GM08714 (cell line): ENCODE data around the gene FRAS1.
"Not testable (repeated sequence)": the region's sequence is repeated elsewhere in the genome, so short reads cannot be mapped to it uniquely, and the experiment has no call there.

Experiments used
- H3K4me3 ChIP-seq: fragments of 200-500 bp; sonication (Bioruptor generic); 2 replicates; pipeline ENCODE4 v1.5.1; 2014; ENCODE audit warnings: mild to moderate bottlenecking, low read length, inconsistent platforms
- ZNF274 ChIP-seq: IDR thresholded peaks from 2 replicates; pipeline ENCODE4 v1.6.1; 2012; ENCODE audit warnings: mild to moderate bottlenecking, low read depth, low read length

The FRAS1 gene

DNA sequence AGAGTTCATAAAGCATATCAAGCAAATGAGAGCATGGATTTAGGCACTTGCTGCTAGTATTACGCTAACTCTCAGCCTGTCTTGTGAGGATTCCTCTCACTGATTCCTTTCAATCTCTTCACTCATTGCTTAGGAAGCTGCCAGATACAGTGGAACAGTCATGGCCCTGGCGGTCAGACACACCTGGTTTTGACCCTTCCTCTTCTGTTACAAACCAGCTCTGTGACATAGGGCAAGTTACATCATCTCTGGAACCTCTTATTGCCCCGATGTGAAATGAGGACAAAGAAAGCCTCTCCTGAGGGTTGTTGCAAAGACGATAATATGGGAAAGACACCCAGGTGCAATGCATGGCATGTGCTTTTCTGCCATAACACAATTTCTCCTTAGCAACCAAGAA lies 12.2 kb downstream of the FRAS1 start:
- no peak for TF ChIP-seq ZNF274
- H3K4me3 ChIP-seq, result no peak overlapping the region

DNA sequence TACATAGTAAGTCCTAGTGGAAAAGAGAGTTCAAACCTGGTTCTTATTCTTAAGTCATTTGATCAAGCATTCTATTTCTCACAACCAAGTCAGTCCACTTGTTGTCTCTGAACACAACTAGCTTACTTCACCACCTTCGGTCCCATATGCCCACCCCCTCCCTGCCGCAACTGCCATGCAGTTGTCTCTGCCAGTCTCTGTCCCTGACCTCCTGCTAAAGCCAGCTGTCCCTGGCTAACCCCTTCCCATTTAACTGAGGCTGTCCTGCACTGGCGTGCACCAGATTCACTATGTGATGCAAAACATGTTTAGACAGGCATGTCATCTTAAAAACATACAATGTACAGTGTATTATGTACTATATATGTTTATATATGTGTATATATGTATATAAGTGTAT lies 12.7 kb downstream of the FRAS1 start:
- no peak for TF ChIP-seq ZNF274
- H3K4me3 ChIP-seq, result no peak overlapping the region

DNA sequence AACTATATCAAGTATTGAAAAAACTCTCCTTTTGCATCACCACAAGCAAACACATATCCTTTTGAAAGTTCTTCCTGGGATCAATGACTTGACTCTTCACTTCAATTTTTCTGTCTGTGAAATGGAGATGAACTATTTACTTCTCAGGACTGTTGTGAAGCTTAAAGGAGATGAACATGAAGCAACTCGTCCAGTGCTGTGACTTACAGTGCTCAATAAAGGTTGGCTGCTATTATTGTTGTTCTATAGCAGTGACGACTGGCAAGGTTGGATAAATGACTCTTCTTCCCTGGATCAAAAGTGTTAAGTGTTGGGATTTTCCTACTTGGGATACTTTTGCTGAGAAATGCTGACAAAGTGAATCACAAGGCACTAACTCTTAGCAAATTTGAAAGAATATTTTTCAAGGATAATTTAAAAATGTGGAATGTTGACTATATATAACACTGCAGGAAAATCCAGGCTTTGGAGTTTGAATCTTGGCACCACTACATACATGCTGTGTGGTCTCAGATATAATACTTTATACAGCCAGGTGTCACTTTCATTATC lies 13.7 kb downstream of the FRAS1 start:
- H3K4me3 ChIP-seq, result no peak overlapping the region
- TF ChIP-seq ZNF274, result no peak

DNA sequence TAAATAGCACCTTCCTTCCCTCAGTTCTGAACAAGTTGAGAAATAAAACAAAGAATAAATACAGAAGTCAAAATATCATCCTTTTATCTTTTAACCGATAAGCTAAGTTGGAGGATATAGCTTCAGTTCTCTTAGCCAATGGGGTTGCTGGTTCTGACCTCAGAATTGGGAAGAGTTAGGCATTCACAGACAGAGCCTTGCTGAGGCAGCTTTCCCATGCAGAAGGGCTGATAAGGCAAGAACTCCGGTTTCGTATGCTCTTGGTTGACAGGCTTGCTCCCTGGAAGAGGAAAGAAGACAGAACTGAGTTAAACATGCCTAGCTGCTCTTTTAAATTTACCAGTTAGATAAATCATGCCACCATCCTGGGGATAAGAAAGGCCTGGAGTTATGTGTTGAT lies 17.6 kb downstream of the FRAS1 start:
- no peak for TF ChIP-seq ZNF274
- no peak overlapping the region for H3K4me3 ChIP-seq

DNA sequence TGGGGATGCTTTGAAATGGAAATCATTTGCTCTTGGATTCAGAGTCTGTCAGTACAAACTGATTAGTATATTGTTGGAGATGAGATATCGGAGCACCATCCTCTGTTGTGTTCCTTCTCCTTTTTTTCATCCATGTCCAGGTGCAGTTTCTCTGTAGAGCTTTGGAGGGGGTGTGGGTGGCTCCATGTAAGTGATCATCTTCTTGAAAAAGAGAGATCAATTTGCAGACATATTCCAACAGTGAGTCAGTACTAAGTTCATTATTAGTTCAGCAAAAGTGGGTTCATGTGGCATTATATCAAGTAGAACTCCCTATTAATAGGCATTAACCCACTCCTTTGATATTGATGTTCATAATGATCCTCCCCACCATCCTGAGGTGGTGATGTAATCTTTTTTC lies 18.9 kb downstream of the FRAS1 start:
- TF ChIP-seq ZNF274, result no peak
- no peak overlapping the region for H3K4me3 ChIP-seq

DNA sequence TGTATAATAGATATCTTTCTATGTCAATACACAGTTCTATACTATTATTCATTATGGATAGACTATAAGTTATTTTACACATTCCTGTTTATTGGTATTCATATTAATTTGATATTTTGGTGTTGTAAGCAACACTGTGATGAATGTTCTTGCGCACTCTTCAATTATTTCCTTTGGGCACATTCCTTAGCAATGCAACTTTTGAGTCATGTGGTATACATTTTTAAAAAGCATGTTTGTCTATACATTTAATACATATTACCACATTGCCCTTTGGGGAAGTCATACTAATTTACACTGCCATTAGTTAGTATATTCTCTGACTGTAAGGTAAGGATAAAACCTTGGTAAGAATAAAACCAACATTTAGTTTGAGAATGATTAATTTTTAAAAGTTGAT lies 21.0 kb downstream of the FRAS1 start:
- TF ChIP-seq ZNF274, result no peak
- no peak overlapping the region for H3K4me3 ChIP-seq

DNA sequence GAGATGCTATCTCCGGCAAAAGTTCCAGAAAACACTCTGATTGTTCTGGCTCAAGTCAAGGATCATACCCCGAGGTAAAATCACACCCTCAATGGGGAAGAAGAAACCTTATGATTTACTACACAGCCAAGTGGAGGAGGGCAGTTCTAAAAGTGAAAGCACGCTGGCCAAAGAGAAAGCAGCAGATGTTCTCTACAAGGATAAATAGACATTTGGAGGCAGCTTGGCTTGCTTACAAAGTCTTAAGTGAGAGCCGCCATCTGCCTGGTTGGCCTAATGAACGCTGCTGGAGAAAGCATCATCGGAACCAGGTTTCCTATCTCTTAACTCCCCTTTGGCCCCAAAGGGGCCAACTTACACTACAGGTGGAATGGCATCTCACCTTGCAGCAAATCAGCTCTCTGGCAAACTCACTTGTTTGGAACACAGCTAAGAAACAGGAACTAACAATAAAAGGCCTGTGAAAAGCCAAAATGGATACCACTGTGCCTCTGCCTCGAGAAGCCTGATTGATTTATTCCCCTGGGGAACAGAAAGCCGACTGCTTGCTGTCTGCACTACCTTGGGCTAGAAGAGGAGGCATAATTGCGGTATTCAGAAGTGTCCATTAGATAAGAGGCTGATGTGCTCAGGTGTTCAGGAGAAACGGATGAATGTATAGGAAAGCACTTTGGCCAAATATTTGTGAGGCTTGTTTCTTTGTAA lies 22.8 kb downstream of the FRAS1 start:
- TF ChIP-seq ZNF274, result no peak
- H3K4me3 ChIP-seq, result no peak overlapping the region

DNA sequence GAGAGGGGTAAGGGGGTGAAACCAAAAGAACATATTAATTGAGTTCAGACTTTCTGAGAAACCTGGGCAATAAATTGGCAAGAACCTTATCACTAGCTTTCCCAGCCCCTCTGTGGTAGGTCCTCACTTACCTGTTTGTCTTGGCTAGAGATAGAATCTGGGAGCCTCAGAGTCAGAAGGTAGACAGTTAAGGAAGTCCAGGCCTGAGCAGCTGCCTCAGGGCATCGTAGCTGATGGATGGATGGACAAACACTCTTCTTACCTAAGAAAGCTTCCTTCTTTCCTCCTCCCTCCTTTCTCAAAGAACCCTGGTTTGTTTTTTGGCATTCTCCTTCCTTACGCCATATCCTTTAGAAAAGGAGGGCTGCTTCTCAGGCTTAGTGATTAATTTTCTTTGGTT lies 24.4 kb downstream of the FRAS1 start:
- TF ChIP-seq ZNF274, result no peak
- no peak overlapping the region for H3K4me3 ChIP-seq

DNA sequence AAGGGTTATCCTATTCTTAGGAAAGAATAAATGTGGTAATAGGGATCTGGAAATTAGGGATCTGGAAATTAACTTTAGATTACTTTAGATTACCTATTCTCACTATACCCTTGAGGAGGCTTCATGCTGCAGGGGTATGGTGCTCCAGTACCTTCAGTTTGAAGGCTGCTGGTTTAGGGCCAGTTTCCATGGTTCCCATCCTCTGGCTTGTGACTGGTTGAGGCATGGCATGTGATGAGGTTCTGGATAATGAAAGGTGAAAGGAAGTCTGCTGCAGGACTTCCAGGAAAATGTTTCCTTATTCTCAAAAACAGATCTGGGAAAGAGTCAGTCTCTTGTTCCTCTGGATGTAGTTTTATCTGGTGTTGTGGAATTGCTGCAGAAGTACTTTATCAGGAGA lies 25.9 kb downstream of the FRAS1 start:
- TF ChIP-seq ZNF274, result no peak
- H3K4me3 ChIP-seq, result no peak overlapping the region

DNA sequence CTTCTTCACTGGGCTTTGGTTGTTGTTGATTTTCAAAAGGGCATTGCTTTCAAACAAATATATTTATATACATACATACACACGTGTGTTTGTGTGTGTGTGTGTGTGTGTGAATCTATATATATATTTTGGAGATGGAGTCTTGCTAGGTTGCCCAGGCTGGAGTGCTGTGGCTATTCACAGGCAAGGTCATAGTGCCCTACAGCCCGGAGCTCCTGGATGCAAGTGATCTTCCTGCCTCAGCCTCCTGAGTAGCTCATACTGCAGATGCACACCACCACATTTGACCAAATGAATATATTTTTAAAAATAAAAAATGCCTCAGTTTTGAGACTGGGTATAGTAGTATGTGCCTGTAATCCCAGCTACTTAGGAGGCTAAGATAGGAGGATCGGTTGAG lies 34.4 kb downstream of the FRAS1 start:
- H3K4me3 ChIP-seq, result no peak overlapping the region
- no peak for TF ChIP-seq ZNF274

DNA sequence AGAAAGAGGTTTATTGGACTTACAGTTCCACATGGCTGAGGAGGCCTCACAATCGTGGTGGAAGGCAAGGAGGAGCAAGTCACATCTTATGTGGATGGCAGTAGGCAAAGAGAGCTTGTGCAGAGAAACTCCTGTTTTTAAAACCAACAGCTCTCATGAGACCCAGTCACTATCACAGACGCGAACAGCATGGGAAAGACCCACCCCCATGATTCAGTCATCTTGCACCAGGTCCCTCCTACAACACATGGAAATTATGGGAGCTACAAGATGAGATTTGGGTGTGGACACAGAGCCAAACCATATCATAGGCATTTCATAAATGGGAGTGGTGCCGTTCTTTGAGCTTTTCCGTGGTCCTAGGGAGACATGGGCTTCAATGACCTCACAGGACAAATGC lies 35.2 kb downstream of the FRAS1 start:
- not testable (repeated sequence) for H3K4me3 ChIP-seq

DNA sequence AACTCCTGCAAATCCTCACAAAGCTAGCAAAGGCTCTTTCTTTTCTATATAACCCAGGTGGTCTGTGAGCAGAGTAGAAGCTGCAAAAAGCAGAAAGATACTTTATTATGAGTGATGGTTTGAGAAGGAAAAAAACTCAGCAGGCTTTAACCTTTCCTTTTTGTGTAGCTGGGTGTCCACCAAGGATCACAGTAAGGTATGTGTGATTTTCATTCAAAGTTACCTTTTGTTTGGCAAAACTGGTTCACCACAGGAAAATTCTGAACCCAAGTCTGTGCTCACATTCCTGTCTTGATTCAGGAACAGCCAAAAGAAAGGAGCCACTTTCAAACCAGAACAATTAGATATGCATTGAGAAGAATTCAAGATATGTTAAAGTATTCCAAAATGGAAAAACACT lies 35.7 kb downstream of the FRAS1 start:
- no peak for TF ChIP-seq ZNF274
- H3K4me3 ChIP-seq, result no peak overlapping the region

DNA sequence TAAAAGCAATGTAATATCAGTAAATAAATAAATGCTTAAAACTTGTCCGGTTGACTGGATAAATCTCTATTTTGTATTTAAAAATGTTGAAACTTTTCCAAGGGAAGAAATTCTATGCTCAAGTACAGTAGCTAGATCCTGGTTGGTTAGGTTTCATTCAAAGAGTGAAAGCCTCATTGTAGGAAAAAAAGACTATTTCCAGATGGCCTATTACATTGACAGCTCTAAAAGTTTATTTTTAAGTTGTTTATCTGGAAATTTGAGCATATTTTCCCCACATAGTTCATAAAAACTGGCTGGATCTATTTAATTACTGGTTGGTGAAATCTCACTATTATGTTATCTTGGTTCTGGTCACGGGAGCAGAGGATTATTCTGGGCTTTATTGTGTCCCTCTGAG lies 38.0 kb downstream of the FRAS1 start:
- no peak overlapping the region for H3K4me3 ChIP-seq
- TF ChIP-seq ZNF274, result no peak

DNA sequence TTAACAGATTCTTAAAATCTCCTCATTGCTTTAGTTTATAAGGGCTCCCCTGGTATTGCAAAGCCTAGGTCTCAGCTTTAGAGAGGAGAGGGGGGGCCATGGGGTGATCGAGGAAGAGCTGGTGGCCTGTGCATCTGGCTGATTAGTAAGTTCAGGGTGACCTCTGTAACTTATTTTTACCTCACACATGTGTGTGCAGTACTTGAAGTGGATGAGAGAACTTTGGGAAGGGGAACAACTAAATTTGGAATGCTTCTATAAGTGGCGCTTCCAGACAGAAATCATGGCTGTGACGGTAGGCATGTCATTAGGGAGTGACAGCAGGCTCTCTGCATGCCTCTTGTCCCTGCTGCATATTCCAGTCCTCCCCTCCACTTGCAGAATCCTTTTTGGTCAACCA lies 41.9 kb downstream of the FRAS1 start:
- TF ChIP-seq ZNF274, result no peak

DNA sequence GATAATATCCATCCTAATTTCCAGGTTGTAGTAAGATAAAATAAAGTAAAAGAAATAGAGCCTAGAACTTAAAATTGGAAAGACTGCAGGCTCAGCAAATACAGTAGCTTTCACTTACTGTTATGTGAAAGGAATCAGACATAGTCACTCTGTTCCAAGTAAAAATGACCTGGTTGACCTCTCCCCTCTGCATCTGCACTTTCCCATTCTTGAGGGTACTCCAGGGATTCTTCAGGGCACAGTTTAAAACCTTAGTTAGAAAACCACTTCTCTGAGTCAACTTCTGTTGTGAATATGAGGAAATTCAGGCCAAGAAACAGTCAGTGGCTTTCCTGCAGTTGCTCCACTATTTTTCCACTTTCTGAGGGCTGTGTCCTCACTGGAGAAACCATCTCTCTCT lies 42.9 kb downstream of the FRAS1 start:
- no peak overlapping the region for H3K4me3 ChIP-seq
- TF ChIP-seq ZNF274, result no peak

More for the DNA sequence above, 41.9 kb downstream of the FRAS1 start:
- no peak overlapping the region for H3K4me3 ChIP-seq

DNA sequence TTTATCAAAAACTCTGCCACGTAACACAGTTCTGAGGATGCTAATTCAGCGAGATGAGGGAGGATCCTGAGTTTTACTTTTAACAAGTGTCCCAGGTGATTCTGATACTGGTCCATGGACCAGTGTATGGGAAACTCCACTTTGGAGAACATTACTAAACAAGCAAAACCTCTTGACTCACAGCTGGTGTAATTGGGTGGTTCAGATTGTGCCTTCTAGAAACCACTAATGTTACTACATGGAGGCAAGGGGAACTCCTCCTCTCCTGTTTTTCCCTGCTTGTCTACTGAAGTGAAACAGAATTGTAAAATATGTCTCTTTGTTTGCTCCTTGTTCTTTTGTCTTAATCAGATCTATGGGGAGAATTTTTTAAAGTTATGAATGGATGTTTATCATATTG lies 62.6 kb downstream of the FRAS1 start:
- TF ChIP-seq ZNF274, result no peak
- no peak overlapping the region for H3K4me3 ChIP-seq
